Testis (tissue), 3 donors: Measurements from ENCODE around the gene DHRS2. TPM values are rescaled to one million over a fixed set of nuclear protein-coding genes. Genes with fewer than 3 reads are reported as not detected.

ENCODE experiments used
- DNase-seq: peaks from one replicate; pipeline ENCODE4 v3.0.0-alpha.2; 2019
- H3K27ac ChIP-seq, 2 donors: fragments of 200-600 bp; sonication (generic); one replicate each; pipeline ENCODE4 v1.5.1; 2019
- H3K27me3 ChIP-seq: fragments of 200-600 bp; sonication (generic); one replicate; pipeline ENCODE4 v1.5.1; 2019
- H3K36me3 ChIP-seq: fragments of 200-600 bp; sonication (generic); one replicate; pipeline ENCODE4 v1.5.1; 2017; ENCODE audit warnings: low read depth; ENCODE audit errors: missing control alignments
- H3K4me1 ChIP-seq: fragments of 200-600 bp; sonication (generic); one replicate; pipeline ENCODE4 v1.5.1; 2019
- H3K4me3 ChIP-seq, 2 donors: fragments of 200-600 bp; sonication (generic); one replicate each; pipeline ENCODE4 v1.5.1; 2017 to 2019
- H3K9me3 ChIP-seq: fragments of 200-600 bp; sonication (generic); one replicate; pipeline ENCODE4 v1.5.1; 2017
- POLR2A ChIP-seq: fragments of 450-650 bp; IDR thresholded peaks from one replicate; pipeline ENCODE4 v1.6.1; 2017; ENCODE audit warnings: antibody characterized with exemption, mild to moderate bottlenecking, moderate library complexity
- WGBS, 2 donors: methylation state at CpG; one replicate each; pipeline ENCODE4 v1.1.5; 2018; 5-methylcytosine and 5-hydroxymethylcytosine counted together
- intact Hi-C: fragments of 100-400 bp; cut with DNase I; formaldehyde crosslinking; loops from one replicate; pipeline ENCODE4 v1.15.1; 2023; ENCODE audit warnings: low total_unique reads
- polyA plus RNA-seq: library from polyadenylated mRNA; stranded (reverse); fragments of 350-450 nt; fragmentation: Illumina TruSeq; extraction: RNeasy Lipid Tissue Mini Kit (QIAGEN cat#74804); gene quantifications from one replicate; pipeline ENCODE4 v1.2.3, GENCODE V29; 2014; ENCODE audit warnings: low read depth, low replicate concordance; ENCODE audit not compliant: insufficient read depth
- total RNA-seq, 2 donors: library from RNA; depleted of rRNA; stranded (reverse); fragments of >200 nt; gene quantifications; one replicate each; pipeline ENCODE4 v1.2.3, GENCODE V29; 2016
- TF ChIP-seq, protein P1 (sequence below), 3 experiments: fragments of 450-650 bp in 2 of 3; fragments of 200-600 bp in 1 of 3; sonication (generic) in 1 of 3; IDR thresholded peaks; one replicate each; pipeline ENCODE4 v1.5.1; 2016 to 2019; ENCODE audit warnings: antibody characterized with exemption in 3 of 3, mild to moderate bottlenecking in 2 of 3, moderate library complexity in 1 of 3

Gene DHRS2
- total and polyA plus RNA-seq, 3 donors from 2014 or later, result 3.3 to 6.1 (median 4.1) TPM

- Histone ChIP-seq H3K4me1 (no peaks in the 10 kb centered on the region), H3K4me3 (no peak overlapping the region), H3K27ac (no peak overlapping the region), H3K36me3 (no peaks in the 10 kb centered on the region), H3K27me3 (no peaks in the 10 kb centered on the region), H3K9me3 (no peaks in the 10 kb centered on the region)
- DNase-seq, result no peak
- TF ChIP-seq POLR2A, result no peak
- TF ChIP-seq, protein P1, sequence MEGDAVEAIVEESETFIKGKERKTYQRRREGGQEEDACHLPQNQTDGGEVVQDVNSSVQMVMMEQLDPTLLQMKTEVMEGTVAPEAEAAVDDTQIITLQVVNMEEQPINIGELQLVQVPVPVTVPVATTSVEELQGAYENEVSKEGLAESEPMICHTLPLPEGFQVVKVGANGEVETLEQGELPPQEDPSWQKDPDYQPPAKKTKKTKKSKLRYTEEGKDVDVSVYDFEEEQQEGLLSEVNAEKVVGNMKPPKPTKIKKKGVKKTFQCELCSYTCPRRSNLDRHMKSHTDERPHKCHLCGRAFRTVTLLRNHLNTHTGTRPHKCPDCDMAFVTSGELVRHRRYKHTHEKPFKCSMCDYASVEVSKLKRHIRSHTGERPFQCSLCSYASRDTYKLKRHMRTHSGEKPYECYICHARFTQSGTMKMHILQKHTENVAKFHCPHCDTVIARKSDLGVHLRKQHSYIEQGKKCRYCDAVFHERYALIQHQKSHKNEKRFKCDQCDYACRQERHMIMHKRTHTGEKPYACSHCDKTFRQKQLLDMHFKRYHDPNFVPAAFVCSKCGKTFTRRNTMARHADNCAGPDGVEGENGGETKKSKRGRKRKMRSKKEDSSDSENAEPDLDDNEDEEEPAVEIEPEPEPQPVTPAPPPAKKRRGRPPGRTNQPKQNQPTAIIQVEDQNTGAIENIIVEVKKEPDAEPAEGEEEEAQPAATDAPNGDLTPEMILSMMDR (IDR thresholded peaks at IDR 0.05), result no peak
- intact Hi-C loops, result no loop called here
- 83 to 100% methylated on average over 2 of the region's 2 CpGs for WGBS, 2 donors
Measured at GRCh38 chr14:23603103-23603502, 33.1 kb upstream of the DHRS2 start.

DNA sequence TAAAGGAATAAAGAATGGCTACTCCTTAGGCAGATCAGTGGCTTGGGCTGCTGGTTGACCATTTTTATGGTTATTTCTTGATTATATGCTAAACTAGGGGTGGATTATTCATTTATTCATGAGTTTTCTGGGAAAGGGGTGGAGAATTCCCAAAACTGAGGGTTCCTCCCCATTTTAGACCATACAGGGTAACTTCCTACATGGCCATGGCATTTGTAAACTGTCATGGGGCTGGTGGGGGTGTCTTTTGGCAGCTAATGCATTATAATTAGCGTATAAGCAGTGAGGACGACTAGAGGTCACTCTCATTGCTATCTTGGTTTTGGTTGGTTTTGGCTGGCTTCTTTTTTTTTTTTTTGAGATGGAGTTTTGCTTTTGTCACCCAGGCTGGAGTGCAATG lies 32.0 kb upstream of the DHRS2 start:
- H3K4me1 ChIP-seq, result no peaks in the 10 kb centered on the region
- no peak overlapping the region for H3K4me3 ChIP-seq
- 83 to 94% methylated on average over 2 of the region's 2 CpGs for WGBS, 2 donors
- no peak for DNase-seq
- no peaks in the 10 kb centered on the region for H3K27me3 ChIP-seq
- intact Hi-C loops, result no loop called here
- no peaks in the 10 kb centered on the region for H3K36me3 ChIP-seq
- TF ChIP-seq, protein P1 (IDR thresholded peaks at IDR 0.05), result no peak
- no peak for TF ChIP-seq POLR2A
- no peak overlapping the region for H3K27ac ChIP-seq
- H3K9me3 ChIP-seq, result no peaks in the 10 kb centered on the region

DNA sequence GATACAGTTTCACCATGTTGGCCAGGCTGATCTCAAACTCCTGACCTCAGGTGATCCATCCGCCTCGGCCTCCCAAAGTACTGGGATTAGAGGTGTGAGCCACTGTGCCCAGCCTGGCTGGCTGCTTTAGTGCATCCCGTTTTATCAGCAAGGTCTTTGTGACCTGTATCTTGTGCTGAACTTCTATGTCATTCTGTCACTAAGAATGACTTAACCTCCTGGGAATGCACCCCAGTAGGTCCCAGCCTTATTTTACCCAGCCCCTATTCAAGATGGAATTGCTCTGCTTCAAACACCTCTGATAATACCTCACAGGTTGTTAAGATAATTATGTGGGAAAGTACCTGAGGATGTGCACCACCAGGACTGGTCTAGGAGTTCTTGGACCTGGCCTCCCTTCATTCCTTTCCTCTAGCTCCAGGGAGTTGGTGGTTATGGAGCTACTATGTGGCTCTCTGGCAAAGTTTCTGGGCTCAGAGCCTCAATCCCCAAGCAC lies 31.4 kb upstream of the DHRS2 start:
- Histone ChIP-seq H3K4me3 (no peak overlapping the region), H3K9me3 (no peaks in the 10 kb centered on the region), H3K4me1 (no peaks in the 10 kb centered on the region), H3K27ac (no peak overlapping the region), H3K36me3 (no peaks in the 10 kb centered on the region), H3K27me3 (no peaks in the 10 kb centered on the region)
- no peak for DNase-seq
- 90 to 93% methylated on average over 3 of the region's 3 CpGs for WGBS, 2 donors
- intact Hi-C loops, result no loop called here
- TF ChIP-seq, protein P1 (IDR thresholded peaks at IDR 0.05), result no peak
- TF ChIP-seq POLR2A, result no peak

- Histone ChIP-seq H3K36me3 (no peaks in the 10 kb centered on the region), H3K4me1 (no peaks in the 10 kb centered on the region), H3K4me3 (no peak overlapping the region), H3K9me3 (no peaks in the 10 kb centered on the region), H3K27me3 (no peaks in the 10 kb centered on the region), H3K27ac (no peak overlapping the region)
- TF ChIP-seq, protein P1 (IDR thresholded peaks at IDR 0.05), result no peak
- TF ChIP-seq POLR2A, result no peak
- DNase-seq, result no peak
- 85 to 87% methylated on average over 6 of the region's 6 CpGs for WGBS, 2 donors
- intact Hi-C loops, result no loop called here
Measured at GRCh38 chr14:23605931-23606585, 30.1 kb upstream of the DHRS2 start.

DNA sequence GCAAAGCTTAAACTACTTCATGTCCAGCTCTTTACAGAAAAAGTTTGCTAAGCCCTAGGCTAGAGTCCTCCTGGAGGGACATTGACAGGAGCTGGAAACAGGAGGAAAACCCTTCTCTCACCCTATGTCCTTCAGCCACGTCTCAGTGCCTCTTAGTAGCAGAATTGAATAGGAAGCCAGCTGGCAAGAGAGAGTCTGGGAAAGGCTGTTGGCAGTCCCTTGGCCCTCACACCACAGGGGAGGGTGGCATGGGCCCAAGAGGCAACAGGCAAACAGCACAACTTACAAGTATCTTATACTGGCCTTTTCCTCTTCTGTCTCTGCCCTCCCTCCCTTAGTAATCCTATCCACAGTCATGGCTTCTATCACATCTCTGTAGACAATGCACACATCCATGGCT lies 27.7 kb upstream of the DHRS2 start:
- Histone ChIP-seq H3K9me3 (no peaks in the 10 kb centered on the region), H3K4me1 (no peaks in the 10 kb centered on the region), H3K27ac (no peak overlapping the region), H3K36me3 (no peaks in the 10 kb centered on the region), H3K27me3 (no peaks in the 10 kb centered on the region), H3K4me3 (no peak overlapping the region)
- no peak for TF ChIP-seq POLR2A
- TF ChIP-seq, protein P1 (IDR thresholded peaks at IDR 0.05), result no peak
- intact Hi-C loops, result no loop called here
- no peak for DNase-seq
- 33 to 38% methylated on average over 1 of the region's 1 CpG for WGBS, 2 donors
